Stimulated activated CD8-positive, alpha-beta memory T cell treated with anti-CD3 and anti-CD28 coated beads, Interleukin-15, amount 100 ng/mL, for 1 hour (primary cell): Measurements from ENCODE around the gene TULP3.

Experiments
- DNase-seq: peaks from one replicate; pipeline ENCODE4 v3.0.0-alpha.2; 2020; ENCODE audit warnings: low read depth

Gene TULP3

GRCh38 chr12:2930865-2931264 is 40.2 kb downstream of the TULP3 start:
- DNase-seq, result no peak

GRCh38 chr12:2933586-2933985 is 42.9 kb downstream of the TULP3 start:
- DNase-seq, result no peak

DNA sequence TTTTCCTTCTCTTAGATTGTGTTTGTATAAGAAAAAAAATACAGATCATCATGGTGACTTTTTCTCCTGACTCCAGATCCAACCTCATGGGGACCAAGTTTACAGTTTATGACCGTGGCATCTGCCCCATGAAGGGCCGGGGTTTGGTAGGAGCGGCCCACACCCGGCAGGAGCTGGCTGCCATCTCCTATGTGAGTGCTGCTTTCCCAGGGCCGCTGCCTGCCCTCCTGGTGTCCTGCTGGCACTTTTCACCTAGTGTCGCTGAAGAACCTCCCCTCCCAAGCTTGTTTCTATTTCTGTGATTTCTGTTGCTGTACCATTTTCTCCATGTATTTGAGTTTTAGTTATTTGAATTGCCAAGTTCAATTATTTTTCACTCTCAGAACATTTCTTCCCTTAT is 43.7 kb downstream of the TULP3 start:
- DNase-seq, result no peak

- no peak for DNase-seq
Observed at GRCh38 chr12:2936301-2936700, 45.6 kb downstream of the TULP3 start.

DNA sequence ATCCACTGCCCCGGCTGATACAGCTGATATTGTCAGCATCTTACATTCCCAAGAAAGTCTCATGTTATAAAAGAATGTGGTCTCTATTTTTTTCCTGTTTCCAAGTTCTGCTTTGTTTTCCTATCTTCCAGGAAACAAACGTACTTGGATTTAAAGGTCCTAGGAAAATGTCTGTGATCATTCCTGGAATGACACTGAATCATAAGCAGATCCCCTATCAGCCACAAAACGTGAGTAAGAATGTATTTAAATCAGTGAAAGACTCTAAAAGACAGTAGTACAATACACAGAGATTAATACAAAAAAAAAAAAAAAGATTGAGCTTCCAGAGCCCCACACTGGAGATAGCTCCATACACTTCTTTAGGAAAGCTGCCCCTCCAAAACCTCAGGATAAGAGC is 46.8 kb downstream of the TULP3 start:
- DNase-seq, result no peak

- DNase-seq, result no peak
Observed at GRCh38 chr12:2939191-2939590, 48.5 kb downstream of the TULP3 start.

- no peak for DNase-seq
Observed at GRCh38 chr12:2940564-2940963, 49.9 kb downstream of the TULP3 start.

DNA sequence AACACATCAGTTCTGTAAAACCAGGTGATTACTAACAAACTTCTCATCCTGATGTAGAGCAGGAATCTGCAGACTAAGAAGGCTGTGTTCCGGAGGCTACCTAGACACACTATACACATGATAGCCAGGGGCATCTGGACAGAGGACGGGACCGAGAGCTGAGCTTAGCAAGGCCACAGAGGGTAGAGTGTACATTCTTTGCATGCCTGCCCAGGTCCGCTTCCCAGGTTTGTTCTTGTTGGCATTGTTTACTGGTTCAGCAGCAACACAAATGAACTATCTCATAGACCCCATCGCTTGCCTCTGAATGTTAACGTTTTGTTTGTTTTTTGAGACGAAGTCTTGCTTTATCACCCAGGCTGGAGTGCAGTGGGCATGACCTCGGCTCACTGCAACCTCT is 50.8 kb downstream of the TULP3 start:
- DNase-seq, result no peak

GRCh38 chr12:2944401-2945047 is 53.8 kb downstream of the TULP3 start:
- DNase-seq, result peak; percentile 11

DNA sequence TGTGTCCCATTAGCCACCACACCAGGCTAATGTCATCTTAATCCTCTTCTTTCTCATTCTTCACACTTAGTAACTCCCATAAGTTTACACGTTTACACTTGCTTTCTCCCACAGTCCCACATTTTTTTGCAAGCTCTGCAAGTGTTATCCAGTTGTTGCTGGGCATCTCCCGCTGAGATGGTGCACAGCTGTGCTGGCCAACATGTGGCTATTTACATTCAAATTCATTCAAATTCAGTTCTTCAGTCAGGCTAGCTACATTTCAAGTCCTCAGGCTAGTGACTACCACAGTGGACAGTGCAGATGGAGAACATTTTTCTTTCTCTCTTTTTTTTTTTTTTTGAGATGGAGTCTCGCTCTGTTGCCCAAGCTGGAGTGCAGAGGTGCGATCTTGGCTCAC is 58.7 kb downstream of the TULP3 start:
- DNase-seq, result no peak

GRCh38 chr12:2955888-2956287 is 65.2 kb downstream of the TULP3 start:
- no peak for DNase-seq

- DNase-seq, result no peak
Observed at GRCh38 chr12:2957816-2958431, 67.2 kb downstream of the TULP3 start.

- no peak for DNase-seq
Observed at GRCh38 chr12:2958432-2959191, 67.9 kb downstream of the TULP3 start.

- DNase-seq, result no peak
Observed at GRCh38 chr12:2959192-2959504, 68.5 kb downstream of the TULP3 start, which contains the start of gene TEAD4. TSS of gene TEAD4 (plus strand) at chr12:2959397.

GRCh38 chr12:2959505-2960389 is 69.1 kb downstream of the TULP3 start:
- no peak for DNase-seq

GRCh38 chr12:2960390-2960956 is 69.8 kb downstream of the TULP3 start:
- no peak for DNase-seq

DNA sequence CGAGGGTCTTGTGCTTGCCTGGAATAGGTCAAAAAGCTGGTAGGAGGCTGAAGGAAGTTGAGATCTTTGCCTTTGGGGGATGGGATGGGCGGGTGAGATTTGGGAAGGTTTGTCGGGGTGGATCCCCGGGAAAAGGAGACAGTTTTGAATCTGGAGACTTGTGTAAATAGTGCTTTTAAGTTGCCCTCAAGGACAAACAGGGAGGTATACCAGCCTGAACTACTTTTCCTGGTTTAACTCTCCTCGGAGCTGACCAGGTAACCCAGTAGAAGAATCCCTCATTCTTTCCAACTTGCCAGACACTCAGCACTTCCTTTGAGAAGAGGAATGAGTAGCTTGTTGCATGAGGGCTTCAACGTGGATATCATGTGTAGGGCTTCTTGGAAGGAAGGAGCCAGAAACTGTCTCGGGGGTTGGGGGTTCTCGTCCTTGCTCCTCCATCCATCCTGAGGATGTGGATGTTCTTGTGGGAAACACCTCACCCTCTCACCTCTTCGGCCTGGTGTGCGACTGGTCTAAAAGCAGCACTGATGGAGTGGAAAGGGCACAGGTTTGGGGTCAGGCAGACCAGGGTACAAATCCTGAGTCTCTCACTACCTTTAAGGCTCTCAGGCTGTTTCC is 70.4 kb downstream of the TULP3 start:
- DNase-seq, result no peak

DNA sequence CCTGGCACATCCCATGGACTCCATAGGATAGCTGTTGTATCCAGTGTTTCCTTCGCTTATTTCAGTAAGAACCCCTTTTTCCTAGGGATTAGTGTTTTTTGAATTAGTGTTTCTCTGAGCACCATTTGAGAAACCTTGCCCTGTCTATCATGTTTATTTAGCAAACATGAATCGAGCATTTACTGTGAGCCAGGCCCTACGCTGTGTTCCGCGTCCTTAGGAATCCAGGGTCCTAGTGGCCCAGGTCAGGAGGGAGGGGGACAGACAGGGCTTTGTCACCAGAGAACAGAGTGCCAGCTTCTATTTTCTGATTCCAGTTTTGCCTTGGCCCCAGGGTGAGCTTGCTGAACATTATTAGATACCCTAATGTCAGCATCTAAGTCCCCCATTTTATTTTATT is 71.0 kb downstream of the TULP3 start:
- DNase-seq, result no peak

- no peak for DNase-seq
Observed at GRCh38 chr12:2963154-2963759, 72.6 kb downstream of the TULP3 start.

- DNase-seq, result no peak
Observed at GRCh38 chr12:2963760-2964292, 73.1 kb downstream of the TULP3 start.

DNA sequence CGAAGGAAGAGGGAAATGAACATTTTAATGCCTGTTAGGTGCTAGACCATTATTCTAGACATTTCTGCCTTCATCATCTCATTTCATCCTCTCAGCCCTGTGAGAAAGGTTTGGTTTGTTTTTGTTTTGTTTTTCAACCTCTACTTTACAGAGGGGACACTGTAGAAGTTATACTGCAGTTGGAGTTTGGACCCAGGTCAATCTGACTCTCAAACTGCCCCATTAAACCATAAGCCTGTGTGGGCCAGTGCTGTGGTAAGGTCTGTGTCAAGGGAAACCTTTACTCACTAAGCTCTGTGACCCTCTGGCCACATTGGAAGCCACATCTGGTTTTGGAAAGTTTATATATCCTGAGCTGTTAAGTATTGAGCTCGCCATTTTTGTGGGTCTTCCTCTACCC is 77.0 kb downstream of the TULP3 start:
- DNase-seq, result no peak
